H9 (cell line): Measurements from ENCODE around the gene XPC. TPM values are rescaled to one million over a fixed set of nuclear protein-coding genes. Genes with fewer than 3 reads are reported as not detected.

ENCODE experiments used
- DNase-seq: peaks from one replicate; pipeline ENCODE4 v3.0.0-alpha.2; 2017
- H2AFZ ChIP-seq: one replicate; pipeline ENCODE4 v1.6.1; 2013; ENCODE audit warnings: mild to moderate bottlenecking, low read length, control low read depth, moderate library complexity
- H2AK5ac ChIP-seq: 2 replicates; pipeline ENCODE4 v1.6.1; 2013; ENCODE audit warnings: low read length, control low read depth, mixed read lengths; ENCODE audit not compliant: insufficient read length
- H2BK120ac ChIP-seq: one replicate; pipeline ENCODE4 v1.6.1; 2013; ENCODE audit warnings: low read depth, mild to moderate bottlenecking, low read length, control low read depth, inconsistent platforms; ENCODE audit not compliant: poor library complexity, severe bottlenecking
- H2BK12ac ChIP-seq: 2 replicates; pipeline ENCODE4 v1.6.1; 2013; ENCODE audit warnings: low read length, control low read depth, mixed read lengths, low read depth; ENCODE audit not compliant: insufficient read length
- H2BK15ac ChIP-seq: 2 replicates; pipeline ENCODE4 v1.6.1; 2013; ENCODE audit warnings: low read depth, low read length, control low read depth
- H2BK20ac ChIP-seq: one replicate; pipeline ENCODE4 v1.6.1; 2013; ENCODE audit warnings: low read depth, mild to moderate bottlenecking, low read length, control low read depth, inconsistent platforms; ENCODE audit not compliant: poor library complexity, severe bottlenecking
- H2BK5ac ChIP-seq: 2 replicates; pipeline ENCODE4 v1.6.1; 2013; ENCODE audit warnings: low read length, control low read depth, mixed read lengths; ENCODE audit not compliant: insufficient read length
- H3K14ac ChIP-seq: 2 replicates; pipeline ENCODE4 v1.6.1; 2013; ENCODE audit warnings: low read length, control low read depth; ENCODE audit not compliant: insufficient read depth
- H3K18ac ChIP-seq: 2 replicates; pipeline ENCODE4 v1.6.1; 2013; ENCODE audit warnings: low read depth, mild to moderate bottlenecking, mixed read lengths, low read length, control low read depth; ENCODE audit not compliant: insufficient read length
- H3K23ac ChIP-seq: 2 replicates; pipeline ENCODE4 v1.6.1; 2013; ENCODE audit warnings: low read length, control low read depth, mixed read lengths, low read depth; ENCODE audit not compliant: insufficient read length
- H3K23me2 ChIP-seq: 2 replicates; pipeline ENCODE4 v1.6.1; 2013; ENCODE audit warnings: low read depth, mild to moderate bottlenecking, mixed read lengths, low read length, control low read depth; ENCODE audit not compliant: insufficient read length, poor library complexity, severe bottlenecking
- H3K27ac ChIP-seq: 2 replicates; pipeline ENCODE4 v1.5.1; 2013; ENCODE audit warnings: low read length, control low read depth, mixed read lengths, low read depth; ENCODE audit not compliant: insufficient read length
- H3K27me3 ChIP-seq: 2 replicates; pipeline ENCODE4 v1.6.1; 2013; ENCODE audit warnings: low read length, control low read depth, inconsistent platforms; ENCODE audit not compliant: insufficient read depth
- H3K4ac ChIP-seq: 2 replicates; pipeline ENCODE4 v1.6.1; 2013; ENCODE audit warnings: low read depth, mild to moderate bottlenecking, control low read depth, inconsistent platforms, low read length, moderate library complexity
- H3K4me1 ChIP-seq: 2 replicates; pipeline ENCODE4 v1.6.1; 2013; ENCODE audit warnings: low read length, control low read depth, inconsistent platforms; ENCODE audit not compliant: insufficient read depth
- H3K4me2 ChIP-seq: 2 replicates; pipeline ENCODE4 v1.6.1; 2013; ENCODE audit warnings: low read length, control low read depth, mixed read lengths; ENCODE audit not compliant: insufficient read length, insufficient read depth
- H3K56ac ChIP-seq: 2 replicates; pipeline ENCODE4 v1.6.1; 2013; ENCODE audit warnings: low read depth, mild to moderate bottlenecking, mixed read lengths, low read length, control low read depth; ENCODE audit not compliant: insufficient read length
- H3K79me1 ChIP-seq: 2 replicates; pipeline ENCODE4 v1.6.1; 2013; ENCODE audit warnings: low read depth, mild to moderate bottlenecking, moderate library complexity, low read length, control low read depth, inconsistent platforms; ENCODE audit not compliant: insufficient read depth, poor library complexity, severe bottlenecking
- H3K79me2 ChIP-seq: 2 replicates; pipeline ENCODE4 v1.6.1; 2013; ENCODE audit warnings: low read length, control low read depth, inconsistent platforms; ENCODE audit not compliant: insufficient read depth
- H3K9ac ChIP-seq: 2 replicates; pipeline ENCODE4 v1.6.1; 2013; ENCODE audit warnings: low read length, control low read depth, mixed read lengths; ENCODE audit not compliant: insufficient read length; ENCODE audit errors: extremely low read depth
- H3K9me3 ChIP-seq: one replicate; pipeline ENCODE4 v1.6.1; 2013; ENCODE audit warnings: low read depth, low read length, inconsistent platforms; ENCODE audit not compliant: control insufficient read depth
- H3T11ph ChIP-seq: one replicate; pipeline ENCODE4 v1.6.1; 2013; ENCODE audit warnings: mild to moderate bottlenecking, low read length, control low read depth, inconsistent platforms
- H4K20me1 ChIP-seq: one replicate; pipeline ENCODE4 v1.6.1; 2013; ENCODE audit not compliant: control insufficient read depth, insufficient read length, insufficient read depth
- H4K5ac ChIP-seq: 2 replicates; pipeline ENCODE4 v1.6.1; 2013; ENCODE audit warnings: low read depth, mild to moderate bottlenecking, mixed read lengths, low read length, control low read depth; ENCODE audit not compliant: insufficient read length
- H4K8ac ChIP-seq: replicated peaks from 2 replicates; pipeline ENCODE4 v1.6.1; 2013; ENCODE audit warnings: low read length, control low read depth, mixed read lengths, low read depth; ENCODE audit not compliant: insufficient read length
- H4K91ac ChIP-seq: 2 replicates; pipeline ENCODE4 v1.6.1; 2013; ENCODE audit warnings: low read depth, mild to moderate bottlenecking, moderate library complexity, mixed read lengths, low read length, control low read depth; ENCODE audit not compliant: insufficient read length
- H3K27ac Mint-ChIP-seq, 3 experiments: 2 replicates in 2 of 3; 3 replicates in 1 of 3; pipeline ENCODE4 v1.8.0; 2020 to 2021; ENCODE audit warnings: mixed read lengths in 3 of 3, mild to moderate bottlenecking in 1 of 3, moderate library complexity in 1 of 3
- H3K27me3 Mint-ChIP-seq: 2 replicates; pipeline ENCODE4 v1.8.0; 2021; ENCODE audit warnings: low read depth, mild to moderate bottlenecking, moderate library complexity, mixed read lengths
- H3K36me3 Mint-ChIP-seq, 3 experiments: 2 replicates in 2 of 3; 3 replicates in 1 of 3; pipeline ENCODE4 v1.8.0; 2020 to 2021; ENCODE audit warnings: low read depth in 3 of 3, mixed read lengths in 3 of 3; ENCODE audit not compliant: insufficient read depth in 1 of 3
- H3K4me1 Mint-ChIP-seq, 2 experiments: 2 replicates each; pipeline ENCODE4 v1.8.0; 2020; ENCODE audit warnings: mixed read lengths in 2 of 2
- H3K4me3 Mint-ChIP-seq, 2 experiments: 2 replicates in 1 of 2; 3 replicates in 1 of 2; pipeline ENCODE4 v1.8.0; 2020 to 2021; ENCODE audit warnings: mild to moderate bottlenecking in 2 of 2, mixed read lengths in 2 of 2, moderate library complexity in 1 of 2
- H3K9me3 Mint-ChIP-seq, 2 experiments: 2 replicates in 1 of 2; 3 replicates in 1 of 2; pipeline ENCODE4 v1.8.0; 2020; ENCODE audit warnings: mild to moderate bottlenecking in 2 of 2, mixed read lengths in 2 of 2, moderate library complexity in 1 of 2
- CTCF ChIP-seq: fragments of 200-600 bp; sonication (generic); conservative IDR thresholded peaks from 3 replicates; pipeline ENCODE4 v1.8.0; 2021; ENCODE audit warnings: antibody characterized with exemption, mild to moderate bottlenecking
- WGBS: extraction: QIAGEN DNeasy Blood & Tissue Kit; methylation state at CpG from one replicate; pipeline ENCODE4 v1.1.7; 2013; ENCODE audit warnings: missing lambda C conversion rate, low lambda C conversion rate, mixed read lengths; ENCODE audit not compliant: insufficient read length; ENCODE audit errors: extremely low coverage; 5-methylcytosine and 5-hydroxymethylcytosine counted together
- total RNA-seq: library from RNA; stranded (reverse); gene quantifications from 2 replicates; pipeline ENCODE4 v1.2.1, GENCODE V29; 2021

The XPC gene
- total RNA-seq, 1 experiment from 2014 or later: 30.3 TPM

- H2BK120ac ChIP-seq: no peak overlapping the region
- H3K18ac ChIP-seq: no peak overlapping the region
- H2BK12ac ChIP-seq: no peak overlapping the region
- no peaks in the 10 kb centered on the region for H3K79me1 ChIP-seq
- H2BK15ac ChIP-seq: no peak overlapping the region
- H3K27me3 Mint-ChIP-seq: no peaks in the 10 kb centered on the region; the same call in 1 of the 2 replicates
- peaks cover 2% of the 10 kb centered on the region for H4K20me1 ChIP-seq
- H2AK5ac ChIP-seq: no peak overlapping the region
- peaks cover 16 to 83% (median 45%) of the 10 kb centered on the region in 3 experiments; a peak in 6 of 7 replicates for H3K36me3 Mint-ChIP-seq
- no peak overlapping the region for H3K14ac ChIP-seq
- no peak for DNase-seq
- no peak overlapping the region for H3K9ac ChIP-seq
- H3K4me2 ChIP-seq: no peak overlapping the region
- no peaks in the 10 kb centered on the region for H3K9me3 Mint-ChIP-seq
- TF ChIP-seq CTCF: no peak
- no peaks in the 10 kb centered on the region for H3K27me3 ChIP-seq
- H3K4me3 Mint-ChIP-seq: no peak overlapping the region
- H4K8ac ChIP-seq: no peak overlapping the region
- no peak overlapping the region for H3T11ph ChIP-seq
- no peak overlapping the region for H2BK5ac ChIP-seq
- no CpG with 5 or more reads among the region's 3 CpGs for WGBS
- no peak overlapping the region for H4K5ac ChIP-seq
- H3K56ac ChIP-seq: no peak overlapping the region
- no peak overlapping the region for H2AFZ ChIP-seq
- no peak overlapping the region for H2BK20ac ChIP-seq
- no peak overlapping the region for H3K23ac ChIP-seq
- no peaks in the 10 kb centered on the region for H3K79me2 ChIP-seq
- no peak overlapping the region for H3K27ac Mint-ChIP-seq
- no peak overlapping the region for H4K91ac ChIP-seq
- H3K4me1 Mint-ChIP-seq: no peaks in the 10 kb centered on the region
- H3K23me2 ChIP-seq: no peaks in the 10 kb centered on the region
- no peak overlapping the region for H3K27ac ChIP-seq
- no peaks in the 10 kb centered on the region for H3K4me1 ChIP-seq
- no peak overlapping the region for H3K4ac ChIP-seq
- no peaks in the 10 kb centered on the region for H3K9me3 ChIP-seq
Measured at GRCh38 chr3:14137445-14137844, 41.0 kb downstream of the XPC start.
